HepG2 (cell line): ENCODE data around the gene TXNRD2. TPM values are rescaled to one million over a fixed set of nuclear protein-coding genes. Genes with fewer than 3 reads are reported as not detected.

Source experiments
- ATF4 ChIP-seq, 2 experiments: fragments of 450-650 bp in 1 of 2; sonication (generic) in 1 of 2; formaldehyde crosslinking; IDR thresholded peaks; 2 replicates each; pipeline versions ENCODE4 v1.5.0 to v1.8.0; 2020 to 2022; ENCODE audit warnings: mild to moderate bottlenecking in 1 of 2, missing genetic modification reagents in 1 of 2
- BRCA1 ChIP-seq: sonication (generic); formaldehyde crosslinking; IDR thresholded peaks from 2 replicates; pipeline ENCODE4 v1.4.0; 2020; ENCODE audit warnings: missing genetic modification reagents
- DNMT1 ChIP-seq: sonication (generic); formaldehyde crosslinking; IDR thresholded peaks from 2 replicates; pipeline ENCODE4 v1.5.1; 2020; ENCODE audit warnings: mild to moderate bottlenecking, missing genetic modification reagents
- FOSL2 ChIP-seq: sonication (generic); formaldehyde crosslinking; IDR thresholded peaks from 2 replicates; pipeline ENCODE4 v1.4.0; 2020; ENCODE audit warnings: missing genetic modification reagents
- FOXA1 ChIP-seq, 2 experiments: fragments of 450-650 bp in 1 of 2; sonication (generic) in 1 of 2; formaldehyde crosslinking in 1 of 2; IDR thresholded peaks; 2 replicates each; pipeline versions ENCODE4 v1.4.0 to v1.6.1; 2016 to 2020; ENCODE audit warnings: missing genetic modification reagents in 1 of 2
- FOXP1 ChIP-seq, 2 experiments: fragments of 450-650 bp in 1 of 2; IDR thresholded peaks; 2 replicates each; pipeline ENCODE4 v1.6.1; 2017 to 2018; ENCODE audit warnings: antibody characterized with exemption in 1 of 2
- KLF12 ChIP-seq: sonication (generic); formaldehyde crosslinking; IDR thresholded peaks from 2 replicates; pipeline ENCODE4 v1.4.0; 2020; ENCODE audit warnings: missing genetic modification reagents, borderline replicate concordance
- KLF6 ChIP-seq: IDR thresholded peaks from 2 replicates; pipeline ENCODE4 v1.8.0; 2016; ENCODE audit warnings: missing biosample characterization, missing genetic modification reagents
- LBX2 ChIP-seq: sonication (generic); formaldehyde crosslinking; IDR thresholded peaks from 2 replicates; pipeline ENCODE4 v1.5.0; 2020; ENCODE audit warnings: missing genetic modification reagents, mild to moderate bottlenecking, borderline replicate concordance
- NFYC ChIP-seq: IDR thresholded peaks from 2 replicates; pipeline ENCODE4 v1.6.1; 2016; ENCODE audit warnings: missing genetic modification reagents, missing compliant biosample characterization
- PHF21A ChIP-seq: sonication (generic); formaldehyde crosslinking; IDR thresholded peaks from 2 replicates; pipeline ENCODE4 v1.5.0; 2020; ENCODE audit warnings: mild to moderate bottlenecking, missing genetic modification reagents
- STAG1 ChIP-seq: sonication (generic); formaldehyde crosslinking; IDR thresholded peaks from 2 replicates; pipeline ENCODE4 v1.4.0; 2020; ENCODE audit warnings: missing genetic modification reagents
- TBL1XR1 ChIP-seq: fragments of 150-350 bp; IDR thresholded peaks from 2 replicates; pipeline ENCODE4 v1.6.1; 2014; ENCODE audit warnings: borderline replicate concordance, low read length; ENCODE audit not compliant: partially characterized antibody
- TRAFD1 ChIP-seq: sonication (generic); formaldehyde crosslinking; IDR thresholded peaks from 2 replicates; pipeline ENCODE4 v1.5.1; 2020; ENCODE audit warnings: missing genetic modification reagents, mild to moderate bottlenecking, borderline replicate concordance
- ZBTB25 ChIP-seq: IDR thresholded peaks from 2 replicates; pipeline ENCODE4 v1.6.1; 2018; ENCODE audit warnings: missing genetic modification reagents
- ZBTB42 ChIP-seq: sonication (generic); formaldehyde crosslinking; IDR thresholded peaks from 2 replicates; pipeline ENCODE4 v1.5.0; 2020; ENCODE audit warnings: mild to moderate bottlenecking, missing genetic modification reagents
- ZNF282 ChIP-seq: fragments of 450-650 bp; IDR thresholded peaks from 2 replicates; pipeline ENCODE4 v1.6.1; 2018; ENCODE audit not compliant: partially characterized antibody
- ZNF543 ChIP-seq: sonication (generic); formaldehyde crosslinking; IDR thresholded peaks from 2 replicates; pipeline ENCODE4 v1.4.0; 2020; ENCODE audit warnings: mild to moderate bottlenecking, missing genetic modification reagents
- ZNF615 ChIP-seq: sonication (generic); formaldehyde crosslinking; IDR thresholded peaks from 2 replicates; pipeline ENCODE4 v1.5.0; 2020; ENCODE audit warnings: mild to moderate bottlenecking, missing genetic modification reagents, borderline replicate concordance
- ZNF800 ChIP-seq: sonication (generic); formaldehyde crosslinking; IDR thresholded peaks from 2 replicates; pipeline ENCODE4 v1.4.0; 2020; ENCODE audit warnings: missing genetic modification reagents
- polyA plus RNA-seq, 8 experiments: library from polyadenylated mRNA; depleted of rRNA in 3 of 8; stranded (reverse) in 7 of 8; unstranded in 1 of 8; fragments of >200 nt; fragmentation: Illumina TruSeq in 4 of 8; extraction: Trizol in 4 of 8; gene quantifications; 2 replicates each; pipeline versions ENCODE4 v1.2.1 to v1.2.3, GENCODE V29; 2011 to 2016; ENCODE audit warnings: low read depth in 4 of 8, missing spikeins in 1 of 8, mixed read lengths in 1 of 8; ENCODE audit not compliant: insufficient read depth in 1 of 8
- total RNA-seq, 5 experiments: library from RNA; depleted of rRNA; stranded (reverse); fragments of >200 nt; fragmentation: Illumina TruSeq; extraction: Trizol; gene quantifications; 2 replicates each; pipeline ENCODE4 v1.2.3, GENCODE V29; 2016; ENCODE audit warnings: low read depth in 1 of 5
- TF ChIP-seq, protein P1 (sequence below): sonication (generic); formaldehyde crosslinking; IDR thresholded peaks from 2 replicates; pipeline ENCODE4 v1.5.0; 2020; ENCODE audit warnings: missing genetic modification reagents

The TXNRD2 gene
- total and polyA plus RNA-seq, 2 of the 13 experiments (the other 11 are each of a cell fraction or from before 2014, with no cell fraction given), result 17.5 to 18.6 TPM

DNA sequence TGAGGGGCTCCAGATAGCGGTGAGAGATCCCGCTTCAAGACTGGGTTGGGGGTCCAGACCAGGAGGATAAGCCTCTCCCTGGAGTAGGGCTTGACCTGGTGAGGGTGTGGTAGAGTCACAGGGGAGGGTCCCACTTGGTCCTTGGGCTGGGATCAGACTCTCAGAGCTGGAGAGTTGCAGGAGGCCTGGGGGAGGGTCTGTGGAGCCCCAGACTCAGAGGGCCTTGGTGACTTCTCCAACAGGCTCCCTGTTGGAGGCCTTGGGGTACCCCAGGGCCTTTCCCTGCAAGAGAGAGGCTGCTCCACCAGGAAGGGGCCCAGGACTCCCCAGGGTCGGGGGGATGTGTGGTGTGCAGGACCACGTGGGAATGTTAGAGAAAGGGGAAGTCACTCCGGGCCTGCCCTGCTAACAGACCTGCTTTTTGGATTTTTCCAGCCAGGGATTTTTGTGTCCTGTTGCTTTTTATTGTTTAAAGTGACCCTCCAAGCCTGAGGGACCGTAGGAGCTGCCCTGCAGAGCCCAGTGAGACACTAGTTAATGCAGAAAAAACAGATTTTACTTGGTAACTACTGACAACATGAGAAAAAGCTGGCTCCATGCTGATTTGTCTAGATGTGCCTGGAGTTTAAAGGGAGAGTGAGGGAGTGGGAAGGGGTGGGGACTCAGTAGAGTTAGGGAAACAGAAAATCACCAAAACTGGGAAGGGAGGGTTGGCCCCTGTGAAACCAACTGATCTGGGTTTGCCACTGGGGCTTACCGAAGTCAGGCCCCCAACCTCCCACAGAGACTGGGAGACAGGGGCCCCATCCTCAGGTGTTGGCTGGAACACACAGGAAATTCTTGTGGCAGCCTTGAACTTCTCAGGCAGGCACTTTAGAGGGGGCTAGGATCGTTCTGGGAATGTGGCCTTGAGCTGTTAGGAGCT lies 801 bp upstream of the TXNRD2 start (continued):
- no peak for TF ChIP-seq FOXA1 (IDR thresholded peaks at IDR 0.05)
- TF ChIP-seq FOXA1 (CRISPR knock-in tag; IDR thresholded peaks at IDR 0.05), result no peak
- no peak for TF ChIP-seq ZBTB42
- no peak for TF ChIP-seq NFYC (CRISPR knock-in tag)
- no peak for TF ChIP-seq STAG1 (CRISPR knock-in tag)
- no peak for TF ChIP-seq ZNF615
- no peak for TF ChIP-seq KLF12 (CRISPR knock-in tag)
- TF ChIP-seq, protein P1, sequence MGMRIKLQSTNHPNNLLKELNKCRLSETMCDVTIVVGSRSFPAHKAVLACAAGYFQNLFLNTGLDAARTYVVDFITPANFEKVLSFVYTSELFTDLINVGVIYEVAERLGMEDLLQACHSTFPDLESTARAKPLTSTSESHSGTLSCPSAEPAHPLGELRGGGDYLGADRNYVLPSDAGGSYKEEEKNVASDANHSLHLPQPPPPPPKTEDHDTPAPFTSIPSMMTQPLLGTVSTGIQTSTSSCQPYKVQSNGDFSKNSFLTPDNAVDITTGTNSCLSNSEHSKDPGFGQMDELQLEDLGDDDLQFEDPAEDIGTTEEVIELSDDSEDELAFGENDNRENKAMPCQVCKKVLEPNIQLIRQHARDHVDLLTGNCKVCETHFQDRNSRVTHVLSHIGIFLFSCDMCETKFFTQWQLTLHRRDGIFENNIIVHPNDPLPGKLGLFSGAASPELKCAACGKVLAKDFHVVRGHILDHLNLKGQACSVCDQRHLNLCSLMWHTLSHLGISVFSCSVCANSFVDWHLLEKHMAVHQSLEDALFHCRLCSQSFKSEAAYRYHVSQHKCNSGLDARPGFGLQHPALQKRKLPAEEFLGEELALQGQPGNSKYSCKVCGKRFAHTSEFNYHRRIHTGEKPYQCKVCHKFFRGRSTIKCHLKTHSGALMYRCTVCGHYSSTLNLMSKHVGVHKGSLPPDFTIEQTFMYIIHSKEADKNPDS (CRISPR knock-in tag), result no peak
- no peak for TF ChIP-seq BRCA1 (CRISPR knock-in tag)
- no peak for TF ChIP-seq ZNF282
- no peak for TF ChIP-seq FOXP1 (IDR thresholded peaks at IDR 0.05)
- no peak for TF ChIP-seq FOXP1 (CRISPR knock-in tag; IDR thresholded peaks at IDR 0.05)
- no peak for TF ChIP-seq ZNF800 (CRISPR knock-in tag)
- no peak for TF ChIP-seq ZNF543 (CRISPR knock-in tag)
- 0 out of 2 replicates have a peak, but pooled peaks have one; percentile 40 for TF ChIP-seq PHF21A
- no peak for TF ChIP-seq ZBTB25 (CRISPR knock-in tag)
- no peak for TF ChIP-seq KLF6 (CRISPR knock-in tag)
- no peak for TF ChIP-seq LBX2 (CRISPR knock-in tag)
- TF ChIP-seq DNMT1 (CRISPR knock-in tag), result no peak
- no peak for TF ChIP-seq TRAFD1 (CRISPR knock-in tag)
- TF ChIP-seq FOSL2 (CRISPR knock-in tag), result no peak
- no peak for TF ChIP-seq ATF4 (CRISPR knock-in tag; IDR thresholded peaks at IDR 0.05)
- no peak for TF ChIP-seq TBL1XR1
